BLaER1 treated with 17β-estradiol and CSF1 and Interleukin-3, amounts not matched to agents 10 nM and 100 nM (cell line): Measurements from ENCODE around the gene LTBP1.

Experiments used
- H3K27ac ChIP-seq, 11 experiments: shearing (Covaris generic); formaldehyde crosslinking; 2 replicates each; pipeline ENCODE4 v1.8.1; 2022
- H3K27me3 ChIP-seq, 11 experiments: shearing (Covaris generic); formaldehyde crosslinking; 2 replicates each; pipeline ENCODE4 v1.8.1; 2022
- H3K36me3 ChIP-seq, 11 experiments: shearing (Covaris generic); formaldehyde crosslinking; 2 replicates each; pipeline ENCODE4 v1.8.1; 2022
- H3K4me1 ChIP-seq, 10 experiments: shearing (Covaris generic); formaldehyde crosslinking; 2 replicates each; pipeline ENCODE4 v1.8.1; 2022
- H3K4me2 ChIP-seq, 11 experiments: shearing (Covaris generic); formaldehyde crosslinking; 2 replicates each; pipeline ENCODE4 v1.8.1; 2022
- H3K4me3 ChIP-seq, 10 experiments: shearing (Covaris generic); formaldehyde crosslinking; 2 replicates each; pipeline ENCODE4 v1.8.1; 2022
- H3K9ac ChIP-seq, 11 experiments: shearing (Covaris generic); formaldehyde crosslinking; 2 replicates each; pipeline ENCODE4 v1.8.1; 2022
- H3K9me3 ChIP-seq, 11 experiments: shearing (Covaris generic); formaldehyde crosslinking; replicated peaks in 1 of 11; 2 replicates each; pipeline ENCODE4 v1.8.1; 2022
- H4K20me1 ChIP-seq, 11 experiments: shearing (Covaris generic); formaldehyde crosslinking; 2 replicates each; pipeline ENCODE4 v1.8.1; 2022
- Cebpa-rat ChIP-seq, 11 experiments: shearing (Covaris generic); IDR thresholded peaks; 2 replicates each; pipeline ENCODE4 v1.8.1; 2022

The LTBP1 gene, protein sequence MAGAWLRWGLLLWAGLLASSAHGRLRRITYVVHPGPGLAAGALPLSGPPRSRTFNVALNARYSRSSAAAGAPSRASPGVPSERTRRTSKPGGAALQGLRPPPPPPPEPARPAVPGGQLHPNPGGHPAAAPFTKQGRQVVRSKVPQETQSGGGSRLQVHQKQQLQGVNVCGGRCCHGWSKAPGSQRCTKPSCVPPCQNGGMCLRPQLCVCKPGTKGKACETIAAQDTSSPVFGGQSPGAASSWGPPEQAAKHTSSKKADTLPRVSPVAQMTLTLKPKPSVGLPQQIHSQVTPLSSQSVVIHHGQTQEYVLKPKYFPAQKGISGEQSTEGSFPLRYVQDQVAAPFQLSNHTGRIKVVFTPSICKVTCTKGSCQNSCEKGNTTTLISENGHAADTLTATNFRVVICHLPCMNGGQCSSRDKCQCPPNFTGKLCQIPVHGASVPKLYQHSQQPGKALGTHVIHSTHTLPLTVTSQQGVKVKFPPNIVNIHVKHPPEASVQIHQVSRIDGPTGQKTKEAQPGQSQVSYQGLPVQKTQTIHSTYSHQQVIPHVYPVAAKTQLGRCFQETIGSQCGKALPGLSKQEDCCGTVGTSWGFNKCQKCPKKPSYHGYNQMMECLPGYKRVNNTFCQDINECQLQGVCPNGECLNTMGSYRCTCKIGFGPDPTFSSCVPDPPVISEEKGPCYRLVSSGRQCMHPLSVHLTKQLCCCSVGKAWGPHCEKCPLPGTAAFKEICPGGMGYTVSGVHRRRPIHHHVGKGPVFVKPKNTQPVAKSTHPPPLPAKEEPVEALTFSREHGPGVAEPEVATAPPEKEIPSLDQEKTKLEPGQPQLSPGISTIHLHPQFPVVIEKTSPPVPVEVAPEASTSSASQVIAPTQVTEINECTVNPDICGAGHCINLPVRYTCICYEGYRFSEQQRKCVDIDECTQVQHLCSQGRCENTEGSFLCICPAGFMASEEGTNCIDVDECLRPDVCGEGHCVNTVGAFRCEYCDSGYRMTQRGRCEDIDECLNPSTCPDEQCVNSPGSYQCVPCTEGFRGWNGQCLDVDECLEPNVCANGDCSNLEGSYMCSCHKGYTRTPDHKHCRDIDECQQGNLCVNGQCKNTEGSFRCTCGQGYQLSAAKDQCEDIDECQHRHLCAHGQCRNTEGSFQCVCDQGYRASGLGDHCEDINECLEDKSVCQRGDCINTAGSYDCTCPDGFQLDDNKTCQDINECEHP (N-terminal part only)

DNA sequence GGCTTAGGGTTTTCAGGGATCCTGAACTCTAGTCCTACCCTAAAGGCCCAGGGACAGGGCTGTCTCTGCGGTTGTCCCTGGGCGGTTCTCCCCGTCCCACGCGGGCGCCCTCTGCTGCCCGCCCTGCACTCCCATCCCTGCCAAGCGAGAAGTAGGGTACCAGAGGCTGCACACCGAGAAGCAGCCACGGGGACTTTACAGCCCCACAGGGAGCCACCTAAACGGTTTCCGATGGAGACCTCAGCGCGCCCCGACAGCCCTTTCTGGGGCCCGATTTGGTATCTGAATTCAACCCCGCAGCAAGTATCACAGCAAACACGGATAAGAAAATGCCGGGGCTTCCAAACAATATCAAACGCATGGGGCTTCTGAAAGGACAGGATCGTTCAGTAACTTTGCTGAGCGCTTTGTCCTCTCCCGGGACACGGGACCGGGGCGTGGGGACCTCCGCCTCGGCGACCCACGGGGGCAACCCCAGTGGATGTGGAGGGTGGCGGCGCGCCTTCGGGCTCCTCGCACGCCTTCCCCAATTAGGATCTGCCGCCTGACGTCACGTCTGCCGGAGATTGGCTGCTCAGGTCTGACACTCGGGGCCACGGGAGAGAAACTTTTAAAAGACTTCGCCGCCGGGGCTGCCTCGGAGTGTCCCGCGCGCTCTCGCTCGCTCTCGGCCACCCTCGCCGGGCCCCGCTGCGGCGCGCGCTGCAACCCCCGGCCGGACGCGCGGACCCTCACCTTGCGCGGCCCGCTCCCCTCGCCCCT lies at the start of gene LTBP1:
LTBP1 (plus strand) TSS at position 640 of the 762 bp plus-strand sequence. CDS start 372 bp downstream, outside the sequence.
- Histone ChIP-seq H3K4me1 (peaks cover 7 to 19% (median 13%) of the 10 kb centered on the region in 10 experiments), H3K9me3 (peaks cover 0 to 10% (median 0%) of the 10 kb centered on the region in 11 experiments; a peak in 8 of 22 replicates), H3K27ac (peak within 1 kb of the TSS in 6 of 11 experiments; percentile 10 to 61 (median 44); a peak in 7 of 22 replicates), H3K4me3 (peak within 1 kb of the TSS; percentile 59 to 85 (median 74)), H3K4me2 (peak within 1 kb of the TSS; percentile 96 to 100 (median 99)), H3K9ac (peak within 1 kb of the TSS in 10 of 11 experiments; percentile 37 to 82 (median 66); a peak in 19 of 22 replicates), H3K27me3 (peaks cover 16 to 100% (median 20%) of the 10 kb centered on the region in 11 experiments; a peak in 21 of 22 replicates), H3K36me3 (no peaks in the 10 kb centered on the region), H4K20me1 (peaks cover 0 to 38% (median 0%) of the 10 kb centered on the region in 11 experiments; a peak in 6 of 22 replicates)
- TF ChIP-seq Cebpa-rat (IDR thresholded peaks at IDR 0.05) = no peak

DNA sequence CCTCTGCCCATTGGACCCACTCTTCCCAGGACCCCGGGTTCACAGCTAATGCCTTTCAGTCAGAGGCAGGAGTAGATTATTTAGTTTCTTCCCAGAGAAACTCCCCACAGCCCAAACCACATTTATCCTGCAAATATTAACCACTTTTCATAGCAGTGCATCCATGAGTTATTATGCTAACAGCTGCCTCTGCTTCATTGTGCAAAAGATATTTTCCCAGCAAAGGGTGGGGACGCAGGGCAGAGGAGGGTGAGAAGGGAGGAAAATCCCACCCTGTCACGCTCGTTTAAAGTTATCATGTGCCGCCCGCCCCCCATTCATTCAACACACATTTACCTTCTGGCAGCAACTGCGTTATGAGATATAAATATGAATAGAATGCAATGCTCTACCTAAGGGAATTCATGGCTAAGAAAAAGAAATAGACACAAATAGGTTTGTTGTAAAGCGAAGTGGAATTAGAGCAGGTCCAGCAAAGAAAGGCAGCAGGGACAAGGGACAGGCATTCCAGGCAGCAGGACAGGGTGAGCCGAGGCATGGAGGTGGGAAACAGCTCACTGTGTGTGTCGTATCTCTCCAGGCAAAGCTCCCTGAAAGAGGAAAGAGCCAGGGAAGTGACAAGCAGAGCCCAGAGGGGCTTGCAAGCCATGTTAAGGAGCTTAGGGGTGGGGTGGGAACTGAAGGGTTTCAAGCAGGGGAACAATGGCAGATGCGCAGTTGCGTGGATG lies 46.3 kb upstream of the LTBP1 start:
- Histone ChIP-seq H3K4me1 (peaks cover 0 to 10% (median 7%) of the 10 kb centered on the region in 10 experiments; a peak in 9 of 20 replicates), H3K9me3 (peaks cover 0 to 9% (median 0%) of the 10 kb centered on the region in 11 experiments; a peak in 2 of 22 replicates), H3K36me3 (no peaks in the 10 kb centered on the region), H3K4me2 (no peak overlapping the region), H4K20me1 (no peaks in the 10 kb centered on the region), H3K27ac (no peak overlapping the region), H3K9ac (no peak overlapping the region), H3K27me3 (peaks cover 0 to 44% (median 0%) of the 10 kb centered on the region in 11 experiments; a peak in 4 of 22 replicates), H3K4me3 (no peak overlapping the region)
- TF ChIP-seq Cebpa-rat (IDR thresholded peaks at IDR 0.05) = no peak

DNA sequence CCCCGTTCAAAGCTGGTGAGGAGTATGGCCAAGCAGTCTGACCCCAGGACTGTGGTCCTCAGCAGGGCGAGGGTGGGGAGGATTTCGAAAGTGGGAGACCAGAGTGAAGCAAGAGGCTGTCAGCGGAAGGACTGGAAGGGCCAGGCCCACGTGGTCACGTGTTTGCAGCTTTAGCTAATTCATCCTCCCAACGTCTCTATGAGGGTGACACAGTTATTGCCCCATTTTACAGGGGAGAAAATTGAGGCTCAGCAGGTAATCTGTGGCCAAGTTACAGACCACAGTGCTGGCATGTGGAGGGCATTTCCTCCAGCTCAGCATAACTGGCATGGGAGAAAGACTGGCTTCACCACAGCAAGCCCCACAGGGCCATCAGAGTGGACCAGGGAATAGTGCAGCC lies 45.4 kb upstream of the LTBP1 start:
- no peak overlapping the region for H3K9ac ChIP-seq
- peaks cover 0 to 10% (median 7%) of the 10 kb centered on the region in 10 experiments; a peak in 9 of 20 replicates for H3K4me1 ChIP-seq
- H3K27ac ChIP-seq = no peak overlapping the region
- no peak overlapping the region for H3K4me3 ChIP-seq
- no peaks in the 10 kb centered on the region for H4K20me1 ChIP-seq
- peaks cover 0 to 12% (median 0%) of the 10 kb centered on the region in 11 experiments; a peak in 3 of 22 replicates for H3K9me3 ChIP-seq
- no peak overlapping the region for H3K4me2 ChIP-seq
- H3K27me3 ChIP-seq = peaks cover 0 to 47% (median 0%) of the 10 kb centered on the region in 11 experiments; a peak in 4 of 22 replicates
- TF ChIP-seq Cebpa-rat (IDR thresholded peaks at IDR 0.05) = no peak
- H3K36me3 ChIP-seq = no peaks in the 10 kb centered on the region

DNA sequence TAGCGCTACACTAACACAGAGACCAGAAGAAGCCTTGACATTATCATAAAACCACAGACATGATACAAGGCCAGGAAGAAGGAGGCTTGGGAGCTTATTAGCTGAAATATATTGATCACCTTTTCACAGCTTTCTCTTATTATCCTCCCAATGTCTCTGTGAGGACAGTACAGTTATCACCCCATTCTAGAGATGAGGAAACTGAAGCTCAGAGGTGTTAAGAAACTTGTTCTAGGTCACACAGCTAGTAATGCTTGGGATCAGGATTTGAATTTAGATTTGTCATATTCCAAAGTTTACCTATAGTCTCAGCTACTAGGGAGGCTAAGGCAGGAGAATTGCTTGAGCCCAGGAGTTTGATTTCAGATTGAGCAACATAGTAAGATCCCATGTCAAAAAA lies 44.6 kb upstream of the LTBP1 start:
- H3K4me2 ChIP-seq = no peak overlapping the region
- H3K4me1 ChIP-seq = peaks cover 0 to 10% (median 7%) of the 10 kb centered on the region in 10 experiments; a peak in 9 of 20 replicates
- H3K4me3 ChIP-seq = no peak overlapping the region
- TF ChIP-seq Cebpa-rat (IDR thresholded peaks at IDR 0.05) = no peak
- no peaks in the 10 kb centered on the region for H4K20me1 ChIP-seq
- peaks cover 0 to 48% (median 0%) of the 10 kb centered on the region in 11 experiments; a peak in 4 of 22 replicates for H3K27me3 ChIP-seq
- H3K9me3 ChIP-seq = peaks cover 0 to 9% (median 0%) of the 10 kb centered on the region in 11 experiments; a peak in 3 of 22 replicates
- no peak overlapping the region for H3K27ac ChIP-seq
- no peak overlapping the region for H3K9ac ChIP-seq
- no peaks in the 10 kb centered on the region for H3K36me3 ChIP-seq

DNA sequence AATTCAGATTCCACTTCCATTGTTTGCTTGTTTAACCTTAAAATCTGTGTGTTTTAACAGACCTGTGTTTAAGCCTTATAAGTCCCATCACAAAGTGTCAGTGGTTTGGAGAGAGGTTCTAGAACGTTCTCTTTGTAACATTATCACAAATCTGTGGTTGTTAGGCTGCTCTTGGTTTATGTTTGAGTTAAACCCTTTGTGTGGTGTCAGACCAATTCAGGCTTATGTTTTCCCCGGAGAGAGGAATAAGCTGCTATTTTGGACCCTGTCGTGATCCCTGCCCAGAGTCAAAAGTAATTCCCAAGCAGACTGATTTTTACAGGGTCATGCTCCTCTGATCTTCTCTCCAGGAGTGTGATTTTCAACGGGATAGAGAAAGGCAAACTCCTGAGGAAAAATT lies 43.8 kb upstream of the LTBP1 start:
- no peak for TF ChIP-seq Cebpa-rat (IDR thresholded peaks at IDR 0.05)
- Histone ChIP-seq H3K9ac (no peak overlapping the region), H3K9me3 (peaks cover 0 to 5% (median 0%) of the 10 kb centered on the region in 11 experiments; a peak in 2 of 22 replicates), H3K4me3 (no peak overlapping the region), H3K27ac (no peak overlapping the region), H3K27me3 (peaks cover 0 to 42% (median 0%) of the 10 kb centered on the region in 11 experiments; a peak in 4 of 22 replicates), H4K20me1 (no peaks in the 10 kb centered on the region), H3K4me2 (no peak overlapping the region), H3K36me3 (no peaks in the 10 kb centered on the region), H3K4me1 (peaks cover 0 to 6% (median 5%) of the 10 kb centered on the region in 10 experiments; a peak in 9 of 20 replicates)

DNA sequence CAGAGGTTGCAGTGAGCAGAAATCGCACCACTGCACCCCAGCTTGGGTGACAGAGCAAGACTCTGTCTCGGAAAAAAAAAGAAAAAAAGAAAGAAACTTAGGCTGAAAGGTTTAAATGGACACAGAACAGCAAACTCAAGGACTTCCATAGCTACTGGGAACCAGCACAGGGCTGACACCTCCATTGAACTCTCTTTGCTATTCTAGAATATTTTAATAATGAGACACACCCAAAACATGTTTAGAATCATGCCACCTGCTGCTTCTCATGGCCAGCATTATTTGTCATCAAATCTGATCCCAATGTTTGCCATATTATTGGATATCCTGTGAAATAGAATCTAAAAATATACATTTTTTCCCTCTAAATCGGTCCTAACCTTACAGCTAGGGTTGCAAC lies 42.7 kb upstream of the LTBP1 start:
- no peaks in the 10 kb centered on the region for H3K36me3 ChIP-seq

DNA sequence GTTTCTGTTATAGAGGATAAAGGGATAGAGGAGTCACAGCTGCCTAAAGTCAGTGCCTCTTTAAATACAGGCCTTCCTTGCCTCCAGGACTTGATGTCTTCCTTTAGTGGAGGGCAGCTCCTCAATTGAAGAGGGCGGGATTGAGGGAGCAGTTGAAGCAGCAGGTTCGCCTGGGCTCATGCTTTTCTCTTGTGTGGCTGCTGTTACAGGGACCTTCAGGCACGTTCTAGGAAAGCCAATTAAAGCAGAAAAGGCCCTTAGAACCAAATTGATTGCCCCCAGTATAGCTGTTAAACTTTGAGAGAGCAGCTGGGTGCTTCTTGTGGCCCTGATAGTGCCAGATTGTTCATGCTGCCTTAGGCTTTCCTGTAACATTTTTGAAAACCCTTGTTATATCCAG lies 42.0 kb upstream of the LTBP1 start:
- Histone ChIP-seq H3K36me3 (no peaks in the 10 kb centered on the region), H3K4me2 (no peak overlapping the region), H4K20me1 (no peaks in the 10 kb centered on the region), H3K4me3 (no peak overlapping the region), H3K27me3 (peaks cover 0 to 51% (median 0%) of the 10 kb centered on the region in 11 experiments; a peak in 4 of 22 replicates), H3K4me1 (no peaks in the 10 kb centered on the region), H3K9me3 (peaks cover 0 to 5% (median 0%) of the 10 kb centered on the region in 11 experiments; a peak in 2 of 22 replicates), H3K27ac (no peak overlapping the region), H3K9ac (no peak overlapping the region)
- no peak for TF ChIP-seq Cebpa-rat (IDR thresholded peaks at IDR 0.05)

More for the DNA sequence above, 42.7 kb upstream of the LTBP1 start:
- Histone ChIP-seq H3K27me3 (peaks cover 0 to 44% (median 0%) of the 10 kb centered on the region in 11 experiments; a peak in 4 of 22 replicates), H3K27ac (no peak overlapping the region), H3K9ac (no peak overlapping the region), H3K4me1 (no peaks in the 10 kb centered on the region), H3K4me2 (no peak overlapping the region), H3K4me3 (no peak overlapping the region), H3K9me3 (peaks cover 0 to 5% (median 0%) of the 10 kb centered on the region in 11 experiments; a peak in 2 of 22 replicates), H4K20me1 (no peaks in the 10 kb centered on the region)
- TF ChIP-seq Cebpa-rat (IDR thresholded peaks at IDR 0.05) = no peak
